ENCODE results near the gene STPG2.

DNA sequence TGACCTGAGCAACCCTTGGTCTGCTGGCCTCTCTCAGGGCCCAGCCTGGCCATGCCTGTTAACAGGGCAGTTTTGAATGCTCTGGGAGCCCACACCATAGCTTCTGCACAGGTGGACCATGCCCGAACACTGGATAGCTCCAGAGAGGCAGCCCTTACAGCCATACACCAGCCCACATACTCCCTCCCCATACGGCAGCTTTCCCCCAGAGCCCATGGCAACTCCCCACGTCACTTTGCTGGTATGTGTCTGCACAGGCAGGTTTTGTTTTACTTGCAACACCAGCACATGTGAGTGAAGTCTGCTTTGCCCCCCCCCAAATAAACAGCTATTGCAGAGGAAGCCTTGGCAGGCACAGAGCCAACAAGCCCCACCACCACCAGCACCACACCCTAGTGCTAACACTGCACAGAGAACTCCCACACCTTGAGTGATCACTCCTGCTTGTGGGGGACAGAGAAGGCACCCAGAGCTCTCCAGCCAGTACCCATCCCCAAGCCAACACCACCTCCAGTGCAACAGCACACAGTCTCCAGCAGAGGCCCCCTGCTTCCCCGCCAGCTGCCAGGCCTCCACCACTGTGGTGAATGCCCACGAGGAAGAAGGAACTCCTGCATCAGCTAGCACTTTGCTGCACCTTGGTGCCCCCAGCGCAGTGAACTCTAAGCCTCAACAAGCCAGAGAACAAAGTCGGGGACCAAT lies 87.3 kb downstream of the STPG2 start:
- no peak for TF ChIP-seq POLR2A (IDR thresholded peaks at IDR 0.05; ENCODE audit: low read depth, low read length)
- TF ChIP-seq, protein P1, sequence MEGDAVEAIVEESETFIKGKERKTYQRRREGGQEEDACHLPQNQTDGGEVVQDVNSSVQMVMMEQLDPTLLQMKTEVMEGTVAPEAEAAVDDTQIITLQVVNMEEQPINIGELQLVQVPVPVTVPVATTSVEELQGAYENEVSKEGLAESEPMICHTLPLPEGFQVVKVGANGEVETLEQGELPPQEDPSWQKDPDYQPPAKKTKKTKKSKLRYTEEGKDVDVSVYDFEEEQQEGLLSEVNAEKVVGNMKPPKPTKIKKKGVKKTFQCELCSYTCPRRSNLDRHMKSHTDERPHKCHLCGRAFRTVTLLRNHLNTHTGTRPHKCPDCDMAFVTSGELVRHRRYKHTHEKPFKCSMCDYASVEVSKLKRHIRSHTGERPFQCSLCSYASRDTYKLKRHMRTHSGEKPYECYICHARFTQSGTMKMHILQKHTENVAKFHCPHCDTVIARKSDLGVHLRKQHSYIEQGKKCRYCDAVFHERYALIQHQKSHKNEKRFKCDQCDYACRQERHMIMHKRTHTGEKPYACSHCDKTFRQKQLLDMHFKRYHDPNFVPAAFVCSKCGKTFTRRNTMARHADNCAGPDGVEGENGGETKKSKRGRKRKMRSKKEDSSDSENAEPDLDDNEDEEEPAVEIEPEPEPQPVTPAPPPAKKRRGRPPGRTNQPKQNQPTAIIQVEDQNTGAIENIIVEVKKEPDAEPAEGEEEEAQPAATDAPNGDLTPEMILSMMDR (conservative IDR thresholded peaks at IDR 0.05; ENCODE audit: low read depth, low read length), result no peak
- no peak for TF ChIP-seq CHD1 (IDR thresholded peaks at IDR 0.05; ENCODE audit: low read depth, low read length)
- no peak for TF ChIP-seq ELK1 (IDR thresholded peaks at IDR 0.05; ENCODE audit: borderline replicate concordance, low read depth, low read length)
- TF ChIP-seq SMC3 (IDR thresholded peaks at IDR 0.05; ENCODE audit: low read depth, low read length), result no peak
- no peak for TF ChIP-seq MAFK (IDR thresholded peaks at IDR 0.05; ENCODE audit: low read depth, low read length)
- no peak for TF ChIP-seq RCOR1 (IDR thresholded peaks at IDR 0.05; ENCODE audit: insufficient replicate concordance, low read length)
- no peak for TF ChIP-seq CEBPB (IDR thresholded peaks at IDR 0.05; ENCODE audit: low read depth, low read length)
- TF ChIP-seq, protein P2, sequence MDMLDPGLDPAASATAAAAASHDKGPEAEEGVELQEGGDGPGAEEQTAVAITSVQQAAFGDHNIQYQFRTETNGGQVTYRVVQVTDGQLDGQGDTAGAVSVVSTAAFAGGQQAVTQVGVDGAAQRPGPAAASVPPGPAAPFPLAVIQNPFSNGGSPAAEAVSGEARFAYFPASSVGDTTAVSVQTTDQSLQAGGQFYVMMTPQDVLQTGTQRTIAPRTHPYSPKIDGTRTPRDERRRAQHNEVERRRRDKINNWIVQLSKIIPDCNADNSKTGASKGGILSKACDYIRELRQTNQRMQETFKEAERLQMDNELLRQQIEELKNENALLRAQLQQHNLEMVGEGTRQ (IDR thresholded peaks at IDR 0.05; ENCODE audit: low read depth, low read length), result no peak
- no peak for TF ChIP-seq RAD21 (IDR thresholded peaks at IDR 0.05; ENCODE audit: low read length)
- no peak for TF ChIP-seq MXI1 (IDR thresholded peaks at IDR 0.05; ENCODE audit: borderline replicate concordance, low read depth, low read length)
- no peak for TF ChIP-seq RFX5 (IDR thresholded peaks at IDR 0.05; ENCODE audit: low read depth, low read length)
- TF ChIP-seq FOS (IDR thresholded peaks at IDR 0.05; ENCODE audit: low read depth, low read length), result no peak
